DND-41 (cell line): Measurements from ENCODE around the gene CNIH1.

Experiments
- ATAC-seq: fragments of 200-7000 bp; cut with Tn5 transposase; 3 replicates; pipeline ENCODE4 v1.9.1; 2021; ENCODE audit warnings: low read depth; ENCODE audit not compliant: insufficient read depth
- DNase-seq: peaks from one replicate; pipeline ENCODE4 v3.0.0-alpha.2; 2020
- H2AFZ ChIP-seq: 2 replicates; pipeline ENCODE4 v1.6.0; 2012; ENCODE audit warnings: low read depth, low read length
- H3K27ac ChIP-seq: 2 replicates; pipeline ENCODE4 v1.5.1; 2012; ENCODE audit warnings: low read length, inconsistent platforms
- H3K27me3 ChIP-seq: fragments of 200-600 bp; sonication (generic); 2 replicates; pipeline ENCODE4 v1.6.0; 2012; ENCODE audit warnings: low read length, mild to moderate bottlenecking, inconsistent platforms; ENCODE audit not compliant: insufficient read depth, poor library complexity
- H3K36me3 ChIP-seq: 2 replicates; pipeline ENCODE4 v1.5.1; 2012; ENCODE audit warnings: low read length, inconsistent platforms; ENCODE audit not compliant: insufficient read depth
- H3K4me1 ChIP-seq: 2 replicates; pipeline ENCODE4 v1.5.1; 2012; ENCODE audit warnings: mild to moderate bottlenecking, low read length; ENCODE audit not compliant: insufficient read depth
- H3K4me2 ChIP-seq: 2 replicates; pipeline ENCODE4 v1.6.0; 2012; ENCODE audit warnings: mild to moderate bottlenecking, moderate library complexity, low read length, inconsistent platforms; ENCODE audit not compliant: insufficient read depth
- H3K4me3 ChIP-seq, 2 experiments: fragments of 200-600 bp in 1 of 2; shearing (Covaris generic) in 1 of 2; 2 replicates each; pipeline ENCODE4 v1.5.1; 2012 to 2016; ENCODE audit warnings: inconsistent platforms in 2 of 2, low read length in 2 of 2, mild to moderate bottlenecking in 2 of 2, low read depth in 1 of 2, moderate library complexity in 1 of 2
- H3K79me2 ChIP-seq: 2 replicates; pipeline ENCODE4 v1.6.0; 2012; ENCODE audit warnings: low read length, inconsistent platforms; ENCODE audit not compliant: insufficient read depth
- H3K9ac ChIP-seq: 2 replicates; pipeline ENCODE4 v1.6.0; 2012; ENCODE audit warnings: low read depth, mild to moderate bottlenecking, inconsistent platforms, low read length, moderate library complexity
- H3K9me3 ChIP-seq: 2 replicates; pipeline ENCODE4 v1.5.1; 2012; ENCODE audit warnings: low read length, moderate library complexity, mild to moderate bottlenecking, inconsistent platforms; ENCODE audit not compliant: insufficient read depth, severe bottlenecking
- H4K20me1 ChIP-seq: 2 replicates; pipeline ENCODE4 v1.6.0; 2012; ENCODE audit warnings: low read length; ENCODE audit not compliant: insufficient read depth
- CTCF ChIP-seq: IDR thresholded peaks from 2 replicates; pipeline ENCODE4 v1.5.1; 2012; ENCODE audit warnings: borderline replicate concordance, low read length, moderate library complexity, mild to moderate bottlenecking; ENCODE audit not compliant: poor library complexity, severe bottlenecking; ENCODE audit errors: extremely low read depth
- EZH2 ChIP-seq: IDR thresholded peaks from 3 replicates; pipeline ENCODE4 v1.6.1; 2012; ENCODE audit warnings: borderline replicate concordance, low read depth, mild to moderate bottlenecking, moderate library complexity, low read length, inconsistent platforms; ENCODE audit not compliant: severe bottlenecking

Gene CNIH1

GRCh38 chr14:54440873-54441868, at the start of gene CNIH1:
TSS of gene CNIH1 (minus strand) at chr14:54441374. CDS start at chr14:54441327, 47 bp downstream.
- Histone ChIP-seq H2AFZ (peak within 1 kb of the TSS; percentile 92), H3K4me1 (peaks cover 44% of the 10 kb centered on the region), H3K79me2 (peaks cover 50% of the 10 kb centered on the region), H3K9ac (peak within 1 kb of the TSS; percentile 98), H3K36me3 (peaks cover 6% of the 10 kb centered on the region; the same call in 1 of the 2 replicates), H3K9me3 (no peaks in the 10 kb centered on the region), H3K4me2 (peak within 1 kb of the TSS; percentile 70), H3K27ac (peak within 1 kb of the TSS; percentile 98), H3K27me3 (no peaks in the 10 kb centered on the region), H3K4me3 (peak within 1 kb of the TSS; percentile 90 to 94), H4K20me1 (peaks cover 21% of the 10 kb centered on the region; the same call in 1 of the 2 replicates)
- ATAC-seq: peak; percentile 96
- DNase-seq: peak; percentile 91
- TF ChIP-seq CTCF (peak; percentile 93), EZH2 (no peak)

GRCh38 chr14:54490445-54491175, 49.4 kb upstream of the CNIH1 start:
- Histone ChIP-seq H3K4me3 (no peak overlapping the region), H3K36me3 (peaks cover 3% of the 10 kb centered on the region; the same call in 1 of the 2 replicates), H3K9ac (no peak overlapping the region), H3K79me2 (peaks cover 40% of the 10 kb centered on the region), H4K20me1 (peaks cover 1% of the 10 kb centered on the region; the same call in 1 of the 2 replicates), H3K9me3 (no peaks in the 10 kb centered on the region), H3K4me1 (peaks cover 37% of the 10 kb centered on the region), H3K27ac (no peak overlapping the region), H3K27me3 (no peaks in the 10 kb centered on the region), H3K4me2 (no peak overlapping the region), H2AFZ (no peak overlapping the region)
- TF ChIP-seq EZH2 (no peak), CTCF (no peak)
- DNase-seq: no peak
- ATAC-seq: no peak

- peaks cover 4% of the 10 kb centered on the region; the same call in 1 of the 2 replicates for H4K20me1 ChIP-seq
- TF ChIP-seq EZH2 (no peak), CTCF (no peak)
- DNase-seq (no peak), ATAC-seq (no peak)
- peak overlapping the region; percentile 85 for H2AFZ ChIP-seq
- H3K27me3 ChIP-seq: no peaks in the 10 kb centered on the region
- H3K27ac ChIP-seq: peak overlapping the region; percentile 75
- H3K4me3 ChIP-seq: peak overlapping the region; percentile 63 to 96; a peak in 3 of 4 replicates
- H3K9me3 ChIP-seq: no peaks in the 10 kb centered on the region
- H3K79me2 ChIP-seq: peaks cover 47% of the 10 kb centered on the region
- H3K36me3 ChIP-seq: peaks cover 3% of the 10 kb centered on the region; the same call in 1 of the 2 replicates
- peak overlapping the region; percentile 72 for H3K4me2 ChIP-seq
- peak overlapping the region; percentile 93 for H3K9ac ChIP-seq
- peaks cover 42% of the 10 kb centered on the region for H3K4me1 ChIP-seq
Observed at GRCh38 chr14:54489731-54490444, 48.7 kb upstream of the CNIH1 start.
